NOMO-1 treated with dmso at 0.1 percent for 144 hours (cell line): ENCODE results near the gene GRIK3.
"Not testable (repeated sequence)": the region's sequence is repeated elsewhere in the genome, so short reads cannot be mapped to it uniquely, and the experiment has no call there.

ENCODE experiments used
- DNase-seq: peaks from one replicate; lab custom pipeline; 2025; ENCODE audit not compliant: unreplicated experiment; lab: John Stamatoyannopoulos, UW

The GRIK3 gene

DNA sequence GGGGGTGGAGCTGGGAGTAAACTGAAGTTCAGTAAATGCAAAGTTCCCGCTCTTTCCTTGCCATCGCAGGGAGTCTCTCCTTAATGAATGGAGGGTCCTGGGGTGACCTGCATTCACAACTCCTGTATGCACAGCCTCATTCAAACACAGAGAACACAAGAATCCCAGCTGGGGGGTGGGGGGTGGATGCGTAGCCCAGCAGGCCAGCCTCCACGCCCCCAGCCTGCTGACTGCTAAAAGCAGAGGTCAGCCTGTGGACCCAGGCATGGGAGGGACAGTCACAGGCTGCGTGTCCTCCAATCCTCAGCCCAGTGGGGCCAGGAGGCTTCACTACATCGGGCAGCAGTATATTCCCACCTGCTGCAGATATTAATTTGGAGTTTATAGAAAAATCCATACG lies 263.1 kb downstream of the GRIK3 start:
- no peak for DNase-seq

DNA sequence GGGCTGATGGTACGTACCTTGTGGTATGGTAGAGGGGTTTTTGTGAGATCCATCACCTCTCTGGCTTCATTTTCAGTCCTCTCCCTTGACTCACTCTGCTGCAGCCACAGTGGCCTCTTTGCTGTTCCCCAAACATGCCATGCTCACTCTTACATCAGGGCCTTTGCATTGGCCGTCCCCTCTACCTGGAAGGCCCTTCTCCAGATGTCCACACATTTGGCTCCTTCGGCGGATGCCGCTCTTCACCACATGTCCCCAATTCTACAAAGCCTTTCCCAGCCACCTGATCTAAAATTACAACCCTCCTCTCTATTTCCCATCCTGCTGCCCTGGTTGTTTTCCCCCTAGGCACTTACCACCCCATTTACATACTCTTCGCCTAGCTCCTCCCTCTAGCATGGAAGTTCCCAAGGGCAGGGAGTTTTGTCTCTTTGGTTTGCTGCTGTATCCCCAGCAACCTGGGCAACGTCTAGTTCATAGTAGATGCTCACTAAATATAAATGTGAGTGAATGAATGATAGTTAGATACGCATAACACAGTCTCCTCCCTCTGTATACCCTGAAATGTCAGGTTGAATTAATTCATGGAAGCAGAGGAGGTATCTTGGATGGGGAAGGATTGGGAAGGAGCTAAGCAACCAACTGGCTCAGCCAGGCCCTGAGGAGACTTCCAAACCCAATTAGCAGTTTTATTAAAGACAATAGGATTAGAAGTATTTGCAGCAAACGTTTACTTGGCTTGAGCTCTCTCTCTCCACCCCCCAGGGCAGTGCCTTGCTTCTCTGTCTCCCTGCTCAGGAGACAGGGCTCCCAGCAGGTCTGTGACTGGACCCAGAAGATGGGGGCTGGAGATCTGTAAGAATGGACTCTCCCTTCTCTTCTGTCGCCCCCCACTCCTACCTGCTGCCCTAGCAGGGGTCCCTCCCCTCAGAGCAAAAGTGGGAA lies 264.2 kb downstream of the GRIK3 start:
- DNase-seq: no peak

DNA sequence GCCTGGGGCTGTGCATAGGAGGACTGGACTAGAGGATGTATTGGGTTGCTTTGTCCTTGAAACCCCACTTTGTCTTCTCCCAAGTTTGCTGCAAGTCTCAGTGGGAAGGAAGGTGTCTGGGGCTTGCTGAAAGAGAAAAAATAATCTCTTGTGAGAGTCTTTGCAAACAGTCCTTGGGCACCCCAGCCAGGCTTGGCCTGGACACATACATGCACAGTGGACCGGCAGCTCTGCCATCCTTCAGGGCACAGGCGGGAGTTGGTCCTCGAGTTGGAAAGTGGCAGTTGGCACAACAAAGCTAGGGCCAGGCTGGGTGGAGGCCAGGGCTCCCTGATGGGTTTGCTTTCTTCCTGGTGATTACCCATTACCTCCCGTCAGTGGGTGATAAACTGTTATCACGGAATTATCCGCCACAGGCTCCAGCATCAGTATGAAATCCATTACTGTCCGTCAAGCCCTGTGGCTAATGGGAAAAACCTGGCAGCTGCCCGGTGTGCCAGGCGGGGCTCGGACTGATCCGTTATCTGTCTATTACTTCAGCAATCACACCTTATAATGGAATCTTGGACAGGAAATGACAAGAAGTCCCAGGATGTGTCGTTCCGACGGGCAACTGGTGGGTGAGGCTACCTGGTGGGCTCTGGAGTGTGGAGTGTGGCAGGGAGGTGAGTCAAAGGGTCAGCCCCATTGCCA lies 265.7 kb downstream of the GRIK3 start:
- DNase-seq: no peak

GRCh38 chr1:36767429-36767828 lies 266.9 kb downstream of the GRIK3 start:
- DNase-seq: not testable (repeated sequence)

- DNase-seq: no peak
Measured at GRCh38 chr1:36766481-36766880, 267.8 kb downstream of the GRIK3 start.

DNA sequence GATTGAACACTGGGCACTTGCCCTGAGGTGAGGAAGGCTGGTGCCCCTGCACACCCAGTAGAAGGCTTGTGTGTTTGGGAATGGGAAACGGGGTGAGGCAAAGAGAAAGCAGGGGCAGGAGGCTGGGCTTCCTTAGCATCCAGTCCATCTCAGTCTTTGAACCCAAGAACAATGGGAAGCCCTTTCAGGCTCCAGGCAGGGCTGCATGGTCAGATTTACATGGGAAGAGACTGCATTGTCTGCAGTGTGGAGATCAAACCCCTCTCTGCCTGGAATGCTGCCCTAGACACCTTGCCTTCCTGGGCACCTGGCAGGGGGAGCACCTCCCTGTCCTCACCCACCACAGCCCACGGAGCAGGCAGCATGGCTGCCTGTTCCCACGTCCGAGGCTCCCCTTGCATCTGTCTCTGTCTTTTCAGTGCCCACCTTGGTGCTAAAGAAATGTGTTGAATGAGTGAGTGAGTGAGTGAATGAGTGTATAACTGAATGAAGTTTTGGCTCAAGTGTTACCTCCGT lies 268.5 kb downstream of the GRIK3 start:
- no peak for DNase-seq

DNA sequence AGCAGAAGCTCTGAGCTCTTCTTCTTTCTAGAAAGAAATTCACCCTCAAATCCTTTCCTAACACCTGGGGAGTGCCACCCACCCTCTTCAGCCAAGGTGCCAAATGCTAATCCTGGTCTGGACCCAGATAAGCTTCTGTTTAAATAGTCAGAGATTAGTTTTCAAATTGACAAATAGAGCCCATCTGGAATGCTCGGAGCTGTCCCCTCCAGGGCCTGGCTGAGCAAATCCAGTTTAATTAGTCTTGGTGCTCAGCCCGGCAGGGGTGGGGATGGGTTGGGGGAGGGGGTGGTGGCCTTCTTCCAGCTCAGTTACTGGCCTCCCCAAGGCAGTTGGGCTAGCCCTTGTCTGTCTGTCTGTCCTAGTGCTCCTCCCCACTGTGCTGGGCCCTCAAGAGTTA lies 269.5 kb downstream of the GRIK3 start:
- DNase-seq: no peak

DNA sequence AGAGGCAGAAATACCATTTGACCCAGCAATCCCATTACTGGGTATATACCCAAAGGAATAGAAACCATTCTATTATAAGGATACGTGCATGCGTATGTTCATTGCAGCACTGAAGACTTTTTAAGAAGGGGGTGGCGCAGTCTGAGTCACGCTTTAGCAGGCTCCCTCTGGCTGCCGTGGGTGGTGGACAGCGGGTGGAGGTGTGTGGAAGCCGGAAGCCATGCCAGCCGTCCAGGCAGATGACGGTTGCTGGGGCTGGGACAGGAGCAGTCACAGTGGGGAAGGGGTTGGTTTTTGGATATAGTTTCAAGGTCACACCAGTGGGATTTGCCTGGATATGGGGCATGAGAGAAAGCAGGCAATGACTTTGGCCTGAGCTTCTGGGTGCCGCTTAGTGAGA lies 270.5 kb downstream of the GRIK3 start:
- no peak for DNase-seq

GRCh38 chr1:36762174-36762573 lies 272.1 kb downstream of the GRIK3 start:
- no peak for DNase-seq

GRCh38 chr1:36761113-36761512 lies 273.2 kb downstream of the GRIK3 start:
- DNase-seq: no peak

DNA sequence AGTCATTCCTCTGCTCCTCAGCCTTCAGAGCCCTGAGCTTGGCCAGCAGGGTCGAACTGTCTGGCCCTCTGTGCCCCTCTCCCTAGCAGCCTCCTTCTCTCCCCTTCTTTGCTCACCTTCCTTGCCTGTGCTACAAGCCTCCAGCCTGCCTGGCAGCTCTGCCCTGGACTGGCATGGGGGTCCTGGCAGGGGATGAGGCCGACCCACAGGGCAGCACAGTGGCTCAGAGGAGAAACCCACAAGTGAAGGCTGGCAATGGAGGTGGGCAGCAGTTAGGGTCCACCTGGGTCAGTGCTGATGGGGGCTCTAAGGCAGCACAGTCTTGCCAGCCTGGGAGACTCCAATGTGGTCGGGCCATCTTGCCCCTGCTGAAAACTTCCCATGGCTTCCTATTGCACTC lies 274.2 kb downstream of the GRIK3 start:
- DNase-seq: no peak

DNA sequence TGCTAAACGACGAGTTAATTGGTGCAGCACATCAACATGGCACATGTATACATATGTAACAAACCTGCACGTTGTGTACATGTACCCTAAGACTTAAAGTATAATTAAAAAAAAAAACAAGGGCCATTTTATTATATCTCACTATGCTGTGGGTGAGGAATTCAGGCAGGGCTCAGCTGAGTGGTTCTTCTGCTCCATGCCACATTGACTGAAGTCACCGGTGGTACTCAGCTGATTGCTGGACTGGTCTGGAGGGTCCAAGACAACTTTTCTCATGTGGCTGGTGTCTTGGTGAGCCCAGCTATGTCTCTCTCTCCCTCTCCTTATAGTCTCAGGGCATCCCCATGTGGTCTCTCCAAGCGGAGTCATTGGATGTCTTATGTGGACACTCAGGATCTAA lies 275.0 kb downstream of the GRIK3 start:
- no peak for DNase-seq

DNA sequence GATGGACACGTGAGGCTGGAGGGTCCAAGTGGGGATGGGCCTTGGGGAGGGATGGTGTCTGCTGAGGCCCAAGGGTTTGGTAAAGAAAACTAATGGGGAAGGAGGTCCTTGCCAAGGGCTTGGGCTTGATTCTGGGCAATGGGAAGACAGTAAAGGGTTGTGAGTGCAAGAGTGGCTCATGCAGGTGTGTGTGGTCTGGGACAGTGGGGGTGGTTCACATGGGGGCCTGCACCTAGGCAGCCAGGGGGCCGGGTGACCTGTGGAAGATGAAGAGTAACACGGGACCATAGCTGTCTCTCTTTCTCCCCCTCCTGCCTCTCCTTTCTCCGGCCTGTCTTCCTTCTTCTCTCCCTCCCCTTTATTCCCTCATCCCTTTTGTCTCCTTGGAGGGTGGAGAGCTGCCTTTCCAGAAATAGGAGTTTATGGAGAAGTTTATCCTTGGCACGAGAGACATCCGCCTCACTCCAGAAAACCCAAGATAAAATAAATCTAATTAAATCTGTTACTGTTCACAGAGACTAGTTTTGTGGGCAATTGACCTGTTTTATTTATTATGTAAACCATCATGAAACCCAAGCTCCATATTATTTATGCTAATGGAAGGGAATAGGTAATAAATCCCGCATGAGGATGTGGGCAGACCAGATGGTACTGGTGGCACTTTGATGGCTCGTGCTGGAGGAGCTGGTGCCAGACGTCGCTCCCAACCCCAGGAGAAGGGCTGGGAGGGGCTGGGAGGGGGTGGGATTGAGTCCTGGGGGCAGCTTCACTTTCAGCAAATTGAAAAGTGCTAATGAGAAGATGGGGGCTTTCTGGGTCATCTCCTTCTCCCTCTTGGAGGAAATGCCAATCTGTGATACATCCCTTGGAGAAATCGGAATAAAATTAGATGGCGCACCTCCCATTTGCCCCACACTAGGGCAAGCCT lies 278.7 kb downstream of the GRIK3 start:
- no peak for DNase-seq

- DNase-seq: no peak
Measured at GRCh38 chr1:36754366-36754765, 279.9 kb downstream of the GRIK3 start.

GRCh38 chr1:36753451-36753850 lies 280.9 kb downstream of the GRIK3 start:
- no peak for DNase-seq

DNA sequence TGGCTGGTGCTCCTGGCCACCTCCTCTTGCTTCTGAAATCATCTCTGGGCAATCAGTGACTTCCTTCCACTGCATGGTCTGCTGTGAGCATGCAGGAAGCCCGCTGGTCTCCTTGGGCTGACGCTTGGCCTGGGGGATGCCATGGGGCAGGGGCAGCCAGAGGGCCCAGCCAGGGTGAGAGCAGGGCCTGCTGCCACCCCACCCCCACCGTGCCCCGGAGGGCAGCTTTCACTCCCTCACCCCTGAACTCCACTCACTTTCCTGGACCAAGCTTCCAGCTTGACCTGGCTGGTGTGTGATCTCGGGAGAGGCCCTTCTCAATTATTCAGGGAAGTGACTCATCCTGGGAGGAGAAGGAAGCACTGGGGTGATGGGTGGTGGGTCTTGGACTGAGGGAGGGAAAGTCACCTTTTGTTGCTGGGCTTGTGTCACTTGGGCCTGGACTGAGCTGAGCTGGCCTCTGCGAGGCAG lies 281.4 kb downstream of the GRIK3 start:
- DNase-seq: no peak

DNA sequence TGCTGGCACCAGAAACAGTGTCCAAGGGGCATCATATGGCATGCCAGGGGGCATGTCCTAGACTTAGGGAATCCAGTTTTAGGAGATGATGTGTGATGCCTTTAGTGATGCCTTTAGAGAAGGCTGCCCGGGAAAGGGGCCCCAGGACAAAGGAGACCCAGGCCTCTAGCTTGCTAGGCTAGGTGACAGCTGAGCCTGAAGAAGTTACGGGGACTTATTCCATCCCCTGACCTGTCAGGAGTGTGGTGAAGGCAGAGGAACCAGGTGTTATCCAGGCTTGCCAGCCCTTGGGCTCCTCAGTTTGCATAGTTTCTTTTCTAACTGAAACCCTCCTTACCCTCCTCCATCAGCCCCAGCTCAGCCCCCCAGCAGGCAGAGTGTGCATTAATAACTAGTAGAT lies 281.9 kb downstream of the GRIK3 start:
- no peak for DNase-seq

DNA sequence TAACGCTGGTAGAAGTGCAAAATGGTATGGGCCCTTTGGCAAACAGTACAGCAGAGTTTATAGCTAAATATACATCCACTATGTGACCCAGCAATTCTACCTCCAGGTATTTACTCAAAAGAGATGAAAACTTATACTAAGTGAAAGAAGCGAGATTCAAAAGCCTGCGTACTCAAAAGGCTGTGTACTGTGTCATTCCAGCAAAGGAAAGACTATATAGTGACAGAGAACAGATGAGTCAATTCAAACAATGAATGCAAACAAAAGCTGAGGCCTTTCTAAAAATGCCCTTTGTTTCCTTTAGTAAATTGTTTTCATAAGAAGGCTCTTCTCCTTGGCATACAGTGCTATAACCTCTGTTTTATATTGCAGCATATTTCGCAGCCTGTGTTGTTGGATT lies 282.8 kb downstream of the GRIK3 start:
- DNase-seq: no peak

- no peak for DNase-seq
Measured at GRCh38 chr1:36748466-36748865, 285.8 kb downstream of the GRIK3 start.
